Fibroblast of lung (primary cell): ENCODE measurements around the gene EEF2. TPM values are rescaled to one million over a fixed set of nuclear protein-coding genes. Genes with fewer than 3 reads are reported as not detected.

Source experiments
- DNase-seq, 2 donors: peaks; one replicate each; pipeline versions ENCODE4 v3.0.0 to v3.0.0-alpha.2; 2010; ENCODE audit warnings: low read depth in 2 of 2
- H2AFZ ChIP-seq: 2 replicates; pipeline ENCODE4 v1.5.1; 2012; ENCODE audit warnings: low read length, control low read depth, inconsistent platforms
- H3K27ac ChIP-seq: 2 replicates; pipeline ENCODE4 v1.5.1; 2011; ENCODE audit warnings: low read length, control low read depth; ENCODE audit not compliant: insufficient read depth
- H3K27me3 ChIP-seq: 2 replicates; pipeline ENCODE4 v1.5.1; 2011; ENCODE audit warnings: mild to moderate bottlenecking, low read length; ENCODE audit not compliant: control insufficient read depth, insufficient read depth
- H3K36me3 ChIP-seq: 2 replicates; pipeline ENCODE4 v1.5.1; 2011; ENCODE audit warnings: low read length; ENCODE audit not compliant: control insufficient read depth, insufficient read depth
- H3K4me1 ChIP-seq: 2 replicates; pipeline ENCODE4 v1.5.1; 2011; ENCODE audit warnings: low read length; ENCODE audit not compliant: control insufficient read depth, insufficient read depth; ENCODE audit errors: extremely low read depth
- H3K4me2 ChIP-seq: 2 replicates; pipeline ENCODE4 v1.5.1; 2011; ENCODE audit warnings: low read length, control low read depth; ENCODE audit not compliant: insufficient read depth; ENCODE audit errors: extremely low read depth
- H3K4me3 ChIP-seq, 4 experiments: fragments of 200-600 bp in 1 of 4; sonication (generic) in 1 of 4; replicated peaks in 1 of 4; 2 replicates each; pipeline ENCODE4 v1.5.1; 2011 to 2016; ENCODE audit warnings: low read length in 4 of 4, low read depth in 3 of 4, mild to moderate bottlenecking in 3 of 4, control low read depth in 2 of 4, inconsistent platforms in 1 of 4, mixed read lengths in 1 of 4; ENCODE audit not compliant: insufficient read depth in 1 of 4; ENCODE audit errors: control extremely low read depth in 1 of 4
- H3K79me2 ChIP-seq: 2 replicates; pipeline ENCODE4 v1.5.1; 2012; ENCODE audit warnings: mild to moderate bottlenecking, low read length, inconsistent platforms; ENCODE audit not compliant: control insufficient read depth, insufficient read depth
- H3K9ac ChIP-seq: 2 replicates; pipeline ENCODE4 v1.5.1; 2011; ENCODE audit warnings: mild to moderate bottlenecking, low read length, control low read depth; ENCODE audit not compliant: insufficient read depth
- H3K9me3 ChIP-seq: 2 replicates; pipeline ENCODE4 v1.5.1; 2012; ENCODE audit warnings: low read depth, low read length; ENCODE audit not compliant: control insufficient read depth, insufficient read depth
- H4K20me1 ChIP-seq: 2 replicates; pipeline ENCODE4 v1.5.1; 2011; ENCODE audit warnings: low read length; ENCODE audit not compliant: control insufficient read depth, insufficient read depth; ENCODE audit errors: extremely low read depth
- EZH2 ChIP-seq: IDR thresholded peaks from 2 replicates; pipeline ENCODE4 v1.5.1; 2012; ENCODE audit warnings: low read length, control low read depth, mild to moderate bottlenecking; ENCODE audit errors: missing control alignments
- polyA plus RNA-seq, 2 donors: library from polyadenylated mRNA; depleted of rRNA in 1 of 2; stranded (reverse) in 1 of 2; unstranded in 1 of 2; fragments of >200 nt; gene quantifications; 2 replicates each; pipeline ENCODE4 v1.2.1, GENCODE V29; 2011 to 2012; ENCODE audit warnings: missing spikeins in 1 of 2
- total RNA-seq: library from RNA; depleted of rRNA; stranded (reverse); fragments of >200 nt; gene quantifications from 2 replicates; pipeline ENCODE4 v1.2.1, GENCODE V29; 2014
- TF ChIP-seq, protein P1 (sequence below), 2 donors: IDR thresholded peaks in 1 of 2; conservative IDR thresholded peaks in 1 of 2; 1 replicate in 1 of 2; 2 replicates in 1 of 2; pipeline ENCODE4 v1.5.1; 2011 to 2012; ENCODE audit warnings: low read length in 2 of 2, control low read depth in 1 of 2, inconsistent platforms in 1 of 2, low read depth in 1 of 2, mild to moderate bottlenecking in 1 of 2

Gene EEF2
- total and polyA plus RNA-seq, 2 donors (not counting 1 experiment from before 2014, with no cell fraction given), result 976 to 2,646 TPM

DNA sequence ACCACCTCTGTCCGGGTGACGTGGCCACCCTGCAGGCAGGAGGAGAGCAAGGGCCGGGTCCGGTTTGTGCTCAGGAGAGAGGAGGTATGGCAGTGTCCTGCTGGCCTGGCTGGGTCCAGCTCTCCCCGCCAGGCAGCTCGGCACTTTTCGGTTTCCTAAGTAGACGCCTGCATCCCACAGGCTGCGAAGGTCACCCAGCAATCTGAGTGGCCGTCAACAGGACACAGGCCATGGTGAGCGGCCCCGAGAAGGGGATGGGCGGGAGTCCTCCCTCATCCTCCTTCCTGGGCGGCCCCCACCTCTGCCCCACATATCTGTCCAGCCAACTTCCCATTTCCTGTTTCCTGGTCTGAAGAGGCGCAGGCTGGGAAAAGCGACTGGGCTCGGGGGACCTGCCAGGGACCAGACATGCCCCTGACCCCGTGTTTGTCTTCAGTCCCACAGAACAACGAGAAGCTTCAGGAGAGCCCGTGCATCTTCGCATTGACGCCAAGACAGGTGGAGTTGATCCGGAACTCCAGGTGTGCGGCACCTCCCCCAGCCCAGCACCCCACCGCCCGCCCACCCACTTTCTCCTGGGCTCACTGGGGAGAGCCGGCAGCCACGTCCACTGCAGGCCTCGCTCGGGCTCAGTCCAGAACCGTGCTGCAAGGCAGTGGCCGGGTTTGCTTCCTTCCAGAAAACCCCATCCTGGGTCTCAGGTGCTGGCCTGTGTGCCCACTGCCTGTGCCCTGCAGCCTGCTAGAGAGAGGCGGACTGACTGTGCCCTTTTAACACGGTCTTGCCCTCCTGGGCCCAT is 38.5 kb upstream of the EEF2 start:
- Histone ChIP-seq H3K36me3 (peaks cover 2% of the 10 kb centered on the region), H3K4me1 (no peaks in the 10 kb centered on the region), H3K9ac (peak overlapping the region; percentile 10), H3K9me3 (no peaks in the 10 kb centered on the region), H3K4me2 (no peak overlapping the region), H4K20me1 (no peaks in the 10 kb centered on the region), H3K4me3 (no peak overlapping the region), H2AFZ (no peak overlapping the region), H3K27me3 (no peaks in the 10 kb centered on the region), H3K27ac (no peak overlapping the region), H3K79me2 (peaks cover 6% of the 10 kb centered on the region)
- DNase-seq, result no peak
- TF ChIP-seq, protein P1, sequence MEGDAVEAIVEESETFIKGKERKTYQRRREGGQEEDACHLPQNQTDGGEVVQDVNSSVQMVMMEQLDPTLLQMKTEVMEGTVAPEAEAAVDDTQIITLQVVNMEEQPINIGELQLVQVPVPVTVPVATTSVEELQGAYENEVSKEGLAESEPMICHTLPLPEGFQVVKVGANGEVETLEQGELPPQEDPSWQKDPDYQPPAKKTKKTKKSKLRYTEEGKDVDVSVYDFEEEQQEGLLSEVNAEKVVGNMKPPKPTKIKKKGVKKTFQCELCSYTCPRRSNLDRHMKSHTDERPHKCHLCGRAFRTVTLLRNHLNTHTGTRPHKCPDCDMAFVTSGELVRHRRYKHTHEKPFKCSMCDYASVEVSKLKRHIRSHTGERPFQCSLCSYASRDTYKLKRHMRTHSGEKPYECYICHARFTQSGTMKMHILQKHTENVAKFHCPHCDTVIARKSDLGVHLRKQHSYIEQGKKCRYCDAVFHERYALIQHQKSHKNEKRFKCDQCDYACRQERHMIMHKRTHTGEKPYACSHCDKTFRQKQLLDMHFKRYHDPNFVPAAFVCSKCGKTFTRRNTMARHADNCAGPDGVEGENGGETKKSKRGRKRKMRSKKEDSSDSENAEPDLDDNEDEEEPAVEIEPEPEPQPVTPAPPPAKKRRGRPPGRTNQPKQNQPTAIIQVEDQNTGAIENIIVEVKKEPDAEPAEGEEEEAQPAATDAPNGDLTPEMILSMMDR (conservative IDR thresholded peaks at IDR 0.05 in 1 of 2, IDR thresholded peaks at IDR 0.05 in 1 of 2; ENCODE audit: low read depth in 1 of 2, low read length in 2 of 2), result no peak
- TF ChIP-seq EZH2, result no peak

DNA sequence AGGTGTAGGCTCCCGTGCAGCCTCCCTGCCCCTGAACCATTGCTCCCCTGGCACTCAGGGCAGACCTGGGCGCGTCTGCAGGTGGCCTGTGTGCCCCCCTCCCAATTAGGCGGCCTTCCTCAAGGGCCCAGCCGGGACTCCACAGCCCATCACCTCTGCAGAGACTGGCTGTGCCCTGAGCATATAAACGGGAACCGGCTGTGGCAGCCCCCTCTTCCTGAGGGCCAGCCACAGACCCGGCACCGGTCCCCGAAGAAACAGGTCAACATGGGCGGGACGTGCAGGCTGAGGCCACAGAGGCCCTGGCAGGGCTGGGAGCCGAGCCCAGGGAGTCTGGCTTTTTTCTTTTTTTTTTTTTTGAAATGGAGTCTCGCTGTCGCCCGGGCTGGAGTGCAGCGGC is 34.3 kb upstream of the EEF2 start:
- Histone ChIP-seq H3K9ac (no peak overlapping the region), H4K20me1 (no peaks in the 10 kb centered on the region), H3K27me3 (no peaks in the 10 kb centered on the region), H2AFZ (no peak overlapping the region), H3K36me3 (peaks cover 10% of the 10 kb centered on the region), H3K4me3 (no peak overlapping the region), H3K79me2 (peaks cover 25% of the 10 kb centered on the region), H3K27ac (no peak overlapping the region), H3K9me3 (no peaks in the 10 kb centered on the region), H3K4me2 (no peak overlapping the region), H3K4me1 (no peaks in the 10 kb centered on the region)
- TF ChIP-seq, protein P1 (conservative IDR thresholded peaks at IDR 0.05 in 1 of 2, IDR thresholded peaks at IDR 0.05 in 1 of 2; ENCODE audit: low read depth in 1 of 2, low read length in 2 of 2), result no peak
- no peak for TF ChIP-seq EZH2
- DNase-seq, result no peak

GRCh38 chr19:4018775-4019504 is 33.7 kb upstream of the EEF2 start:
- H3K27ac ChIP-seq, result no peak overlapping the region
- no peaks in the 10 kb centered on the region for H3K9me3 ChIP-seq
- H3K9ac ChIP-seq, result no peak overlapping the region
- no peak overlapping the region for H3K4me3 ChIP-seq
- H3K4me2 ChIP-seq, result no peak overlapping the region
- H3K79me2 ChIP-seq, result peaks cover 30% of the 10 kb centered on the region
- H2AFZ ChIP-seq, result no peak overlapping the region
- H3K4me1 ChIP-seq, result no peaks in the 10 kb centered on the region
- H3K36me3 ChIP-seq, result peaks cover 16% of the 10 kb centered on the region
- no peaks in the 10 kb centered on the region for H3K27me3 ChIP-seq
- H4K20me1 ChIP-seq, result no peaks in the 10 kb centered on the region
- TF ChIP-seq, protein P1 (conservative IDR thresholded peaks at IDR 0.05 in 1 of 2, IDR thresholded peaks at IDR 0.05 in 1 of 2; ENCODE audit: low read depth in 1 of 2, low read length in 2 of 2), result no peak
- no peak for TF ChIP-seq EZH2
- no peak for DNase-seq
